Kidney epithelial cell (primary cell): Measurements from ENCODE around the gene ATP5PB. TPM values are rescaled to one million over a fixed set of nuclear protein-coding genes. Genes with fewer than 3 reads are reported as not detected.

Experiments
- DNase-seq: peaks from one replicate; pipeline ENCODE4 v3.0.0-alpha.2; 2010; ENCODE audit warnings: low read depth
- H3K27me3 ChIP-seq: 2 replicates; pipeline ENCODE4 v1.6.0; 2011; ENCODE audit warnings: low read length; ENCODE audit not compliant: control insufficient read depth, insufficient read depth
- H3K36me3 ChIP-seq: 2 replicates; pipeline ENCODE4 v1.5.1; 2011; ENCODE audit warnings: low read length; ENCODE audit not compliant: control insufficient read depth, insufficient read depth
- H3K4me3 ChIP-seq: 2 replicates; pipeline ENCODE4 v1.5.1; 2011; ENCODE audit warnings: low read depth, mild to moderate bottlenecking, control low read depth, low read length
- CTCF ChIP-seq: IDR thresholded peaks from 2 replicates; pipeline ENCODE4 v1.5.1; 2011; ENCODE audit warnings: mild to moderate bottlenecking, moderate library complexity, low read length, control low read depth, inconsistent platforms; ENCODE audit not compliant: insufficient read depth, poor library complexity, severe bottlenecking
- total RNA-seq: library from RNA; depleted of rRNA; stranded (reverse); fragments of >200 nt; gene quantifications from 2 replicates; pipeline ENCODE4 v1.2.3, GENCODE V29; 2015

The ATP5PB gene
- total RNA-seq, 1 donor from 2014 or later: 224 TPM

GRCh38 chr1:111474106-111474505, 24.8 kb downstream of the ATP5PB start:
- TF ChIP-seq CTCF: no peak
- no peaks in the 10 kb centered on the region for H3K27me3 ChIP-seq
- no peaks in the 10 kb centered on the region for H3K36me3 ChIP-seq
- H3K4me3 ChIP-seq: no peak overlapping the region
- DNase-seq: no peak

GRCh38 chr1:111474521-111474920, 25.3 kb downstream of the ATP5PB start:
- no peaks in the 10 kb centered on the region for H3K36me3 ChIP-seq
- DNase-seq: no peak
- no peak for TF ChIP-seq CTCF
- H3K4me3 ChIP-seq: no peak overlapping the region
- no peaks in the 10 kb centered on the region for H3K27me3 ChIP-seq

GRCh38 chr1:111475701-111476100, 26.4 kb downstream of the ATP5PB start:
- Histone ChIP-seq H3K27me3 (no peaks in the 10 kb centered on the region), H3K36me3 (no peaks in the 10 kb centered on the region), H3K4me3 (no peak overlapping the region)
- no peak for DNase-seq
- no peak for TF ChIP-seq CTCF

DNA sequence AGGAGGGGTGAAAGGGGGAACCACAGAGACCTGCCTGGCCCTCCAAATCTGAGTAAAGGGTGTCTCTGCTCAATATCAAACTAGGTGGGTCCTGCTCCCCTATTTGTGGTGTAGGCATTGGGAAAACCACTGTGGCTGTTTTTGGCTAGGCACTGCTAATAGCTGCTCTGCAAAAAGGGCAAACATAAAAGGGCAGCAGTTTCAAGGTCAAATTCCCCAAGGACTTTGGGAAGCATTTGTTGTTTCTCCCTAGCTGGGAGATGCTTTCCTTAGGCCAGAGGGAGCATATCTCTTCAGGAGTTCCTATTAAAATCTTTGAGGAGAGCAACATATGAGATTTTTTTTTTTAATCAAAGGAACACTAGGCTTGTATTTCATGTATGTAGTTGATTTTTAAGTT, 26.9 kb downstream of the ATP5PB start:
- no peak for TF ChIP-seq CTCF
- no peaks in the 10 kb centered on the region for H3K36me3 ChIP-seq
- H3K4me3 ChIP-seq: no peak overlapping the region
- no peak for DNase-seq
- no peaks in the 10 kb centered on the region for H3K27me3 ChIP-seq

GRCh38 chr1:111476761-111477309, 27.6 kb downstream of the ATP5PB start:
- TF ChIP-seq CTCF: no peak
- no peaks in the 10 kb centered on the region for H3K36me3 ChIP-seq
- no peak for DNase-seq

GRCh38 chr1:111480674-111481073, 31.4 kb downstream of the ATP5PB start:
- H3K4me3 ChIP-seq: no peak overlapping the region
- no peak for TF ChIP-seq CTCF
- no peak for DNase-seq
- no peaks in the 10 kb centered on the region for H3K36me3 ChIP-seq
- no peaks in the 10 kb centered on the region for H3K27me3 ChIP-seq

More at GRCh38 chr1:111476761-111477309, 27.6 kb downstream of the ATP5PB start:
- H3K27me3 ChIP-seq: no peaks in the 10 kb centered on the region
- no peak overlapping the region for H3K4me3 ChIP-seq
